Uterus (tissue), 2 donors: ENCODE measurements around the gene NPFFR1.

Experiments
- CTCF ChIP-seq, 4 experiments: fragments of 200-600 bp in 2 of 4; fragments of 450-650 bp in 2 of 4; sonication (generic) in 2 of 4; IDR thresholded peaks; one replicate each; pipeline ENCODE4 v1.5.1; 2016 to 2019; ENCODE audit warnings: antibody characterized with exemption in 4 of 4, mild to moderate bottlenecking in 2 of 4, moderate library complexity in 1 of 4
- POLR2A ChIP-seq, 2 donors: fragments of 450-650 bp; IDR thresholded peaks; one replicate each; pipeline ENCODE4 v1.6.1; 2016; ENCODE audit warnings: antibody characterized with exemption in 2 of 2, mild to moderate bottlenecking in 1 of 2, moderate library complexity in 1 of 2

GRCh38 chr10:70267161-70267933 lies 16.5 kb downstream of the NPFFR1 start:
- TF ChIP-seq CTCF (IDR thresholded peaks at IDR 0.05), result no peak
- TF ChIP-seq POLR2A (IDR thresholded peaks at IDR 0.05), result no peak
